Measurements from ENCODE around the gene PTDSS2.
A peak's percentile ranks its signal among the peaks of the same experiment; 100 is the strongest.
"Not testable (repeated sequence)": the region's sequence is repeated elsewhere in the genome, so short reads cannot be mapped to it uniquely, and the experiment has no call there.

The PTDSS2 gene

GRCh38 chr11:464316-464715 lies 14.2 kb downstream of the PTDSS2 start:
- DNase-seq = no peak
- no peak for TF ChIP-seq CTCF (IDR thresholded peaks at IDR 0.05)
- Histone ChIP-seq H3K36me3 (peaks cover 0 to 56% (median 30%) of the 10 kb centered on the region in 3 donors), H3K27ac (no peak overlapping the region), H3K9me3 (no peaks in the 10 kb centered on the region), H3K4me1 (peaks cover 0 to 9% (median 5%) of the 10 kb centered on the region in 4 donors), H3K27me3 (no peaks in the 10 kb centered on the region), H3K4me3 (no peak overlapping the region)
- intact Hi-C loops (cut with DNase I; ENCODE audit: low total_unique reads) = no loop called here

GRCh38 chr11:465896-466530 lies 15.9 kb downstream of the PTDSS2 start:
- intact Hi-C loops (cut with DNase I; ENCODE audit: low total_unique reads) = no loop called here
- Histone ChIP-seq H3K4me3 (no peak overlapping the region), H3K4me1 (peaks cover 3 to 25% (median 15%) of the 10 kb centered on the region in 4 donors), H3K36me3 (peaks cover 0 to 39% (median 16%) of the 10 kb centered on the region in 3 donors), H3K27me3 (no peaks in the 10 kb centered on the region), H3K9me3 (no peaks in the 10 kb centered on the region), H3K27ac (no peak overlapping the region)
- DNase-seq = no peak
- TF ChIP-seq CTCF (IDR thresholded peaks at IDR 0.05) = no peak

- intact Hi-C loops (cut with DNase I; ENCODE audit: low total_unique reads) = no loop called here
- Histone ChIP-seq H3K27me3 (no peaks in the 10 kb centered on the region), H3K4me1 (peaks cover 3 to 25% (median 15%) of the 10 kb centered on the region in 4 donors), H3K27ac (peak overlapping the region; percentile 73 to 78), H3K9me3 (no peaks in the 10 kb centered on the region), H3K4me3 (no peak overlapping the region), H3K36me3 (peaks cover 0 to 24% (median 0%) of the 10 kb centered on the region in 3 donors)
- TF ChIP-seq CTCF (IDR thresholded peaks at IDR 0.05) = no peak
- DNase-seq = no peak
Observed at GRCh38 chr11:468036-468435, 18.0 kb downstream of the PTDSS2 start.

GRCh38 chr11:468493-468892 lies 18.4 kb downstream of the PTDSS2 start:
- TF ChIP-seq CTCF (IDR thresholded peaks at IDR 0.05) = no peak
- Histone ChIP-seq H3K27me3 (no peaks in the 10 kb centered on the region), H3K36me3 (peaks cover 0 to 24% (median 0%) of the 10 kb centered on the region in 3 donors), H3K9me3 (no peaks in the 10 kb centered on the region), H3K4me1 (peaks cover 3 to 25% (median 15%) of the 10 kb centered on the region in 4 donors), H3K27ac (peak overlapping the region; percentile 73 to 78), H3K4me3 (no peak overlapping the region)
- DNase-seq = no peak
- intact Hi-C loops (cut with DNase I; ENCODE audit: low total_unique reads) = no loop called here

- intact Hi-C loops (cut with DNase I; ENCODE audit: low total_unique reads); H3K9me3 ChIP-seq; H3K27me3 ChIP-seq; DNase-seq: not testable (repeated sequence)
- peak overlapping the region; percentile 73 to 78 for H3K27ac ChIP-seq
- peaks cover 3 to 25% (median 15%) of the 10 kb centered on the region in 4 donors for H3K4me1 ChIP-seq
- H3K4me3 ChIP-seq = peak overlapping the region; percentile 23 to 24
- peaks cover 0 to 19% (median 0%) of the 10 kb centered on the region in 3 donors for H3K36me3 ChIP-seq
Observed at GRCh38 chr11:469026-469683, 19.1 kb downstream of the PTDSS2 start.

Data from tibial artery (tissue), 4 donors.